Fibroblast of the aortic adventitia (primary cell): ENCODE measurements around the gene CSF2. TPM values are rescaled to one million over a fixed set of nuclear protein-coding genes. Genes with fewer than 3 reads are reported as not detected.

ENCODE experiments used
- DNase-seq: peaks from one replicate; pipeline ENCODE4 v3.0.0-alpha.2; 2010; ENCODE audit warnings: low read depth
- H3K4me3 ChIP-seq: 2 replicates; pipeline ENCODE4 v1.5.1; 2011; ENCODE audit warnings: low read depth, mild to moderate bottlenecking, control low read depth, low read length, moderate library complexity
- CTCF ChIP-seq: IDR thresholded peaks from 2 replicates; pipeline ENCODE4 v1.5.1; 2011; ENCODE audit warnings: mild to moderate bottlenecking, low read length, control low read depth, inconsistent platforms; ENCODE audit not compliant: insufficient read depth
- total RNA-seq: library from RNA; depleted of rRNA; stranded (reverse); fragments of >200 nt; gene quantifications from 2 replicates; pipeline ENCODE4 v1.2.3, GENCODE V29; 2012; ENCODE audit warnings: low replicate concordance

The CSF2 gene
- total RNA-seq, 1 donor, result not detected

- DNase-seq, result no peak
- H3K4me3 ChIP-seq, result no peak overlapping the region
- TF ChIP-seq CTCF, result no peak
These were observed 19.4 kb upstream of the CSF2 start for GRCh38 chr5:132054031-132054696.

- no peak for DNase-seq
- no peak for TF ChIP-seq CTCF
These were observed 18.7 kb upstream of the CSF2 start for GRCh38 chr5:132054697-132055440.

GRCh38 chr5:132055441-132055807 is 18.2 kb upstream of the CSF2 start:
- H3K4me3 ChIP-seq, result no peak overlapping the region
- TF ChIP-seq CTCF, result no peak
- no peak for DNase-seq

More at GRCh38 chr5:132054697-132055440, 18.7 kb upstream of the CSF2 start:
- no peak overlapping the region for H3K4me3 ChIP-seq

- no peak for DNase-seq
- no peak for TF ChIP-seq CTCF
- H3K4me3 ChIP-seq, result no peak overlapping the region
These were observed 17.6 kb upstream of the CSF2 start for GRCh38 chr5:132055808-132056609.

- no peak for TF ChIP-seq CTCF
- H3K4me3 ChIP-seq, result no peak overlapping the region
- DNase-seq, result no peak
These were observed 16.7 kb upstream of the CSF2 start for GRCh38 chr5:132056610-132057497.
